GM19193 (cell line): Measurements from ENCODE around the gene CEP70.

Source experiments
- POLR2A ChIP-seq: IDR thresholded peaks from 4 replicates; pipeline ENCODE4 v1.6.1; 2011; ENCODE audit not compliant: insufficient read depth, insufficient read length; ENCODE audit errors: extremely low read depth

Gene CEP70

GRCh38 chr3:138460536-138461205 is 133.4 kb downstream of the CEP70 start:
- no peak for TF ChIP-seq POLR2A

- TF ChIP-seq POLR2A, result no peak
Measured at GRCh38 chr3:138459619-138460535, 134.2 kb downstream of the CEP70 start.

GRCh38 chr3:138458774-138459499 is 135.1 kb downstream of the CEP70 start:
- TF ChIP-seq POLR2A, result no peak

- no peak for TF ChIP-seq POLR2A
Measured at GRCh38 chr3:138457863-138458735, 136.0 kb downstream of the CEP70 start.

GRCh38 chr3:138456961-138457862 is 136.8 kb downstream of the CEP70 start:
- TF ChIP-seq POLR2A, result no peak

- TF ChIP-seq POLR2A, result no peak
Measured at GRCh38 chr3:138455801-138456716, 138.0 kb downstream of the CEP70 start.

GRCh38 chr3:138452436-138452835 is 141.6 kb downstream of the CEP70 start:
- TF ChIP-seq POLR2A, result no peak

GRCh38 chr3:138451595-138452162 is 142.4 kb downstream of the CEP70 start:
- TF ChIP-seq POLR2A, result no peak

GRCh38 chr3:138450704-138451424 is 143.2 kb downstream of the CEP70 start:
- TF ChIP-seq POLR2A, result no peak

- TF ChIP-seq POLR2A, result no peak
Measured at GRCh38 chr3:138450181-138450580, 143.9 kb downstream of the CEP70 start.

GRCh38 chr3:138449490-138449889 is 144.6 kb downstream of the CEP70 start:
- TF ChIP-seq POLR2A, result no peak
